ENCODE data around the gene KIF3C.
A peak's percentile ranks its signal among the peaks of the same experiment; 100 is the strongest.

The KIF3C gene

DNA sequence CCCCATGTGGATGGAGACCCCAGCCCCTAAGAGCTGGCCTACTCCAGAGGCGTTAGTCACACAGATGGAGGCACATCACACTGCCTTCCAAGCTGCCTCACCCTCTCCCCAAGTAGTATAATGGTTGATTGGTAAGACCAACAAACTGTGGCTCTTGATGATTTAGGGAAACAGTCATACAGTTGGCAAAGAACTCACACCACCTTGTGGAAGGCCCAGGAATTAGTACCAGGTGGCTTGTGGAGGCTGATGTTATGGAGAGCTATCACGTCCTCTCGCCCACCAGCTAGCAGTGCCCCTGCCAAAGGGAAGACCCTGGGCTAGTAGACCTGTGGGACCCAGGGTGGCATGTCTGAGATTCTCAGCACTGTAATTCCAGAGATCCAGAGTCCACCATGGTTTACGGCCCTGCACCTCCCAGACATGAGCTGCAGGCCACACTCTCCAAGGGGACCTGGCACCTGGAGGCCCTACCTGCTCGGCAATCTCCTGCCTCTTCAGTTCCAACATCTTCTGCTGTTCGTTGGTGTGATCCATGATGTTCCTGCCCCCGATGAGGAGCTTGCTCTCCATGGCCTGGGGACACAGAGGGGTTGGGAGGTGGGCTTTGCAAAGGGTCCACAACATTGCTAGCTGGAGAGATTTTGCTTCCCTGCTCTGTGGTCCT lies 26.3 kb downstream of the KIF3C start:
- H3K4me1 ChIP-seq (ENCODE audit: control insufficient read depth in 2 of 2, insufficient read depth in 1 of 2, low read depth in 1 of 2, low read length in 2 of 2) = peaks cover 0 to 4% of the 10 kb centered on the region in 2 donors
- H2BK12ac ChIP-seq (ENCODE audit: low read length) = no peak overlapping the region
- peaks cover 3% of the 10 kb centered on the region for H3K79me1 ChIP-seq (ENCODE audit: low read depth, low read length)
- H3K4me3 ChIP-seq (ENCODE audit: low read length in 2 of 2) = no peak overlapping the region
- no peaks in the 10 kb centered on the region for H3K9me3 ChIP-seq (replicated peaks in 1 of 2; ENCODE audit: control insufficient read depth in 2 of 2, insufficient read depth in 1 of 2, low read depth in 1 of 2, low read length in 2 of 2)
- no peak overlapping the region for H3K27ac ChIP-seq (replicated peaks; ENCODE audit: low read length)
- no peak overlapping the region for H3K18ac ChIP-seq (ENCODE audit: low read length)
- H4K8ac ChIP-seq (ENCODE audit: low read depth, low read length) = no peak overlapping the region
- H3K9ac ChIP-seq (ENCODE audit: low read depth, low read length, poor library complexity) = no peak overlapping the region
- no peak overlapping the region for H4K91ac ChIP-seq (ENCODE audit: low read depth, low read length, poor library complexity)
- H3K4ac ChIP-seq (ENCODE audit: low read length) = no peak overlapping the region
- DNase-seq (ENCODE audit: low spot score) = no peak
- H3K23ac ChIP-seq (ENCODE audit: low read depth, low read length, poor library complexity) = no peak overlapping the region
- peaks cover 7 to 52% of the 10 kb centered on the region in 2 donors for H3K36me3 ChIP-seq (replicated peaks in 1 of 2; ENCODE audit: control insufficient read depth in 2 of 2, insufficient read depth in 2 of 2, low read length in 2 of 2)
- no peak overlapping the region for H3K4me2 ChIP-seq (ENCODE audit: insufficient read depth, low read length, poor library complexity, severe bottlenecking)
- H2BK5ac ChIP-seq (ENCODE audit: low read length) = no peak overlapping the region
- H2BK120ac ChIP-seq (ENCODE audit: low read depth, low read length) = no peak overlapping the region
- H2AK5ac ChIP-seq (ENCODE audit: low read depth, low read length) = no peak overlapping the region
- H3K14ac ChIP-seq (ENCODE audit: low read length) = no peak overlapping the region
- H2AFZ ChIP-seq (ENCODE audit: low read length) = no peak overlapping the region
- no CpG with 5 or more reads among the region's 7 CpGs for WGBS, 2 donors (ENCODE audit: extremely low coverage in 2 of 2, insufficient read length in 2 of 2, insufficient replicate concordance in 1 of 2)
- H2BK15ac ChIP-seq (ENCODE audit: low read length) = no peak overlapping the region
- no peaks in the 10 kb centered on the region for H3K27me3 ChIP-seq (ENCODE audit: control insufficient read depth in 3 of 3, insufficient read depth in 3 of 3, low read depth in 1 of 3, low read length in 3 of 3)

DNA sequence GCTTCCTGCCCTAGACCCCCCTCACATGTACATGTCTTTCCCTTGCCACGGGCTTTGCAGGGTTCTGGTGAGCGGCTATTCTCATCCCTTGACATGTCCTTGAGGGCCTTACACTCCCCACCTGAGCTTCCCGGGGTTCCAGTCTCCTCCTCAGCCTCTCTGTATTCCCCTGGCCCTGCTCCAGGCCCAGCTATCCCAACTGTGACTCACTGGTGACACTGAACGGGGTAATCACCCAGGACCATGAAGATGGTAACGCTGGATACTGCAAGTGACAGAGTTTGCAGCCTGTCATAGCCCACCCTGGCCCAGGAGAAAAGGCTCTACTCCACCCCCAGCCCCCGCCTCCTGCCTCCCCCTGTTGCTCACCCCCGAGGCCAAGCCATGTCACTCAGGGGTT lies 27.3 kb downstream of the KIF3C start:
- Histone ChIP-seq H2BK5ac (ENCODE audit: low read length) (no peak overlapping the region), H2AFZ (ENCODE audit: low read length) (no peak overlapping the region), H2BK12ac (ENCODE audit: low read length) (no peak overlapping the region), H3K23ac (ENCODE audit: low read depth, low read length, poor library complexity) (no peak overlapping the region), H3K79me1 (ENCODE audit: low read depth, low read length) (peaks cover 3% of the 10 kb centered on the region), H3K4me2 (ENCODE audit: insufficient read depth, low read length, poor library complexity, severe bottlenecking) (no peak overlapping the region), H3K9me3 (replicated peaks in 1 of 2; ENCODE audit: control insufficient read depth in 2 of 2, insufficient read depth in 1 of 2, low read depth in 1 of 2, low read length in 2 of 2) (no peaks in the 10 kb centered on the region), H2BK15ac (ENCODE audit: low read length) (no peak overlapping the region), H3K27me3 (ENCODE audit: control insufficient read depth in 3 of 3, insufficient read depth in 3 of 3, low read depth in 1 of 3, low read length in 3 of 3) (no peaks in the 10 kb centered on the region), H3K9ac (ENCODE audit: low read depth, low read length, poor library complexity) (no peak overlapping the region), H4K8ac (ENCODE audit: low read depth, low read length) (no peak overlapping the region), H3K14ac (ENCODE audit: low read length) (no peak overlapping the region), H4K91ac (ENCODE audit: low read depth, low read length, poor library complexity) (no peak overlapping the region), H3K18ac (ENCODE audit: low read length) (no peak overlapping the region), H3K4ac (ENCODE audit: low read length) (no peak overlapping the region), H2AK5ac (ENCODE audit: low read depth, low read length) (no peak overlapping the region), H3K4me3 (ENCODE audit: low read length in 2 of 2) (no peak overlapping the region), H3K36me3 (replicated peaks in 1 of 2; ENCODE audit: control insufficient read depth in 2 of 2, insufficient read depth in 2 of 2, low read length in 2 of 2) (peaks cover 7 to 50% of the 10 kb centered on the region in 2 donors), H3K4me1 (ENCODE audit: control insufficient read depth in 2 of 2, insufficient read depth in 1 of 2, low read depth in 1 of 2, low read length in 2 of 2) (peaks cover 0 to 4% of the 10 kb centered on the region in 2 donors), H2BK120ac (ENCODE audit: low read depth, low read length) (no peak overlapping the region), H3K27ac (replicated peaks; ENCODE audit: low read length) (no peak overlapping the region)
- WGBS, 2 donors (ENCODE audit: extremely low coverage in 2 of 2, insufficient read length in 2 of 2, insufficient replicate concordance in 1 of 2) = no CpG with 5 or more reads among the region's 7 CpGs
- no peak for DNase-seq (ENCODE audit: low spot score)

DNA sequence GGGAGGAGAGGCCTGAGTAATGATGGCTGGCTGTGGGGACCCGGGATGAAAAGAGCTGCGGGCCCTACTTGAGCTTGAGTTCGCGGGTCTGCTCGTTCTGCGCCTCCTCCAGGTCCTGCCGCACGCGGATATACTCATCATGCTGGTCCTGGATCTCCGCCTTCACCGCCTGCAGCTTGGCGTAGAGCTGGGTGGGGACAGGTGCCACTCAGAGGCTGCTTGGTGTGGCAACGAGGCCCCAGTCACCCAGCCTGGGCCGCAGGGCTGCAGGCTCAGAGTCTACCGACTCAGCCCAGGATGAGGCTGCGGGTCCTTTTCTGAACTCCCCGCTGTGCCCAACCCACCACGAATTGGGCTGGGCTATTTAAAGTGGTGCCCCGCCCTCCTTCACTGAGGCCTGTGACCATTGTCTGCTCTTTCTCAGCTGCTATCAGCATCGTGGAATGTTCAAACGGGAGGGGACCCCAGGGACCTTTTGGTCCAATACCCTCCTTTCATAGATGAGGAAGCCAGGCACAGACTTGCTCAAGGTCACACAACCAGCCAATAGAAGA lies 28.0 kb downstream of the KIF3C start:
- WGBS, 2 donors (ENCODE audit: extremely low coverage in 2 of 2, insufficient read length in 2 of 2, insufficient replicate concordance in 1 of 2) = no CpG with 5 or more reads among the region's 21 CpGs
- Histone ChIP-seq H3K36me3 (replicated peaks in 1 of 2; ENCODE audit: control insufficient read depth in 2 of 2, insufficient read depth in 2 of 2, low read length in 2 of 2) (peaks cover 7 to 45% of the 10 kb centered on the region in 2 donors), H3K23ac (ENCODE audit: low read depth, low read length, poor library complexity) (no peak overlapping the region), H3K79me1 (ENCODE audit: low read depth, low read length) (peaks cover 3% of the 10 kb centered on the region), H3K4me3 (ENCODE audit: low read length in 2 of 2) (peak overlapping the region in 1 of 2 donors; percentile 10), H2BK120ac (ENCODE audit: low read depth, low read length) (no peak overlapping the region), H3K18ac (ENCODE audit: low read length) (no peak overlapping the region), H4K8ac (ENCODE audit: low read depth, low read length) (no peak overlapping the region), H2AFZ (ENCODE audit: low read length) (no peak overlapping the region), H3K27ac (replicated peaks; ENCODE audit: low read length) (no peak overlapping the region), H3K4me2 (ENCODE audit: insufficient read depth, low read length, poor library complexity, severe bottlenecking) (no peak overlapping the region), H2BK15ac (ENCODE audit: low read length) (no peak overlapping the region), H4K91ac (ENCODE audit: low read depth, low read length, poor library complexity) (no peak overlapping the region), H2BK12ac (ENCODE audit: low read length) (no peak overlapping the region), H3K9ac (ENCODE audit: low read depth, low read length, poor library complexity) (no peak overlapping the region), H2BK5ac (ENCODE audit: low read length) (peak overlapping the region; percentile 44), H3K27me3 (ENCODE audit: control insufficient read depth in 3 of 3, insufficient read depth in 3 of 3, low read depth in 1 of 3, low read length in 3 of 3) (no peaks in the 10 kb centered on the region), H3K4ac (ENCODE audit: low read length) (no peak overlapping the region), H3K4me1 (ENCODE audit: control insufficient read depth in 2 of 2, insufficient read depth in 1 of 2, low read depth in 1 of 2, low read length in 2 of 2) (peaks cover 0 to 4% of the 10 kb centered on the region in 2 donors), H3K9me3 (replicated peaks in 1 of 2; ENCODE audit: control insufficient read depth in 2 of 2, insufficient read depth in 1 of 2, low read depth in 1 of 2, low read length in 2 of 2) (no peaks in the 10 kb centered on the region), H3K14ac (ENCODE audit: low read length) (no peak overlapping the region), H2AK5ac (ENCODE audit: low read depth, low read length) (peak overlapping the region; percentile 48)
- DNase-seq (ENCODE audit: low spot score) = no peak

DNA sequence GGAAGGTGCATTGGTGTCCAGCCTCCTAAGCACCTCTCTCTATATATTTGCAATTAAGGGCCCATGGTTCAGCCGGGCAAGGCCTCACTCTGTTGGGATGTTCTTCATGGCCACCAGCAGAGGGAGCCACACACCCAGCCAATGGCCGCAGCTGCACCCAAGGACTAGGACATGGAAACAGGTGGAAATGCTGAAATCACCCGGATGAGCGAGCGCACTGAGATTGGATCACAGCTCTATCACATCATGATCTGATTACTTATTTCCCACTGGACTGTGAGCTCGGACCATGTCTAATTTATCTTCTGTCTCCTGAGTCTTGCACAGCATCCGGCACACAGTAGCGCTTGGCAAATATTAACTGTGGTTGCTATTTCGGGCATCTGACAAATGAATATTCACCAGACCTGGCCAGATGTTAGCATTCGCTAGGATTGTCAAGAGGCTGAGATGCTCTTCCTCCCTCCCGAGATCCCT lies 31.2 kb downstream of the KIF3C start:
- Histone ChIP-seq H3K14ac (ENCODE audit: low read length) (no peak overlapping the region), H3K4ac (ENCODE audit: low read length) (no peak overlapping the region), H3K9ac (ENCODE audit: low read depth, low read length, poor library complexity) (no peak overlapping the region), H2BK120ac (ENCODE audit: low read depth, low read length) (no peak overlapping the region), H3K36me3 (replicated peaks in 1 of 2; ENCODE audit: control insufficient read depth in 2 of 2, insufficient read depth in 2 of 2, low read length in 2 of 2) (peaks cover 2 to 40% of the 10 kb centered on the region in 2 donors), H3K23ac (ENCODE audit: low read depth, low read length, poor library complexity) (no peak overlapping the region), H4K91ac (ENCODE audit: low read depth, low read length, poor library complexity) (no peak overlapping the region), H3K27ac (replicated peaks; ENCODE audit: low read length) (no peak overlapping the region), H2BK15ac (ENCODE audit: low read length) (no peak overlapping the region), H3K9me3 (replicated peaks in 1 of 2; ENCODE audit: control insufficient read depth in 2 of 2, insufficient read depth in 1 of 2, low read depth in 1 of 2, low read length in 2 of 2) (no peaks in the 10 kb centered on the region), H3K18ac (ENCODE audit: low read length) (no peak overlapping the region), H2AFZ (ENCODE audit: low read length) (peak overlapping the region; percentile 8), H3K79me1 (ENCODE audit: low read depth, low read length) (no peaks in the 10 kb centered on the region), H2BK5ac (ENCODE audit: low read length) (no peak overlapping the region), H3K4me3 (ENCODE audit: low read length in 2 of 2) (no peak overlapping the region), H2AK5ac (ENCODE audit: low read depth, low read length) (no peak overlapping the region), H3K4me2 (ENCODE audit: insufficient read depth, low read length, poor library complexity, severe bottlenecking) (no peak overlapping the region), H2BK12ac (ENCODE audit: low read length) (no peak overlapping the region), H3K4me1 (ENCODE audit: control insufficient read depth in 2 of 2, insufficient read depth in 1 of 2, low read depth in 1 of 2, low read length in 2 of 2) (peaks cover 0 to 4% of the 10 kb centered on the region in 2 donors), H4K8ac (ENCODE audit: low read depth, low read length) (no peak overlapping the region), H3K27me3 (ENCODE audit: control insufficient read depth in 3 of 3, insufficient read depth in 3 of 3, low read depth in 1 of 3, low read length in 3 of 3) (no peaks in the 10 kb centered on the region)
- no CpG with 5 or more reads among the region's 11 CpGs for WGBS, 2 donors (ENCODE audit: extremely low coverage in 2 of 2, insufficient read length in 2 of 2, insufficient replicate concordance in 1 of 2)
- peak; percentile 75 for DNase-seq (ENCODE audit: low spot score)
